ENCODE results near the gene ATP1A2.
A peak's percentile ranks its signal among the peaks of the same experiment; 100 is the strongest.

The ATP1A2 gene

GRCh38 chr1:160115545-160116282 lies at the start of gene ATP1A2:
Gene ATP1A2 (plus strand): TSS chr1:160115759. CDS start chr1:160115862, 103 bp downstream.
- TF ChIP-seq, protein P1, sequence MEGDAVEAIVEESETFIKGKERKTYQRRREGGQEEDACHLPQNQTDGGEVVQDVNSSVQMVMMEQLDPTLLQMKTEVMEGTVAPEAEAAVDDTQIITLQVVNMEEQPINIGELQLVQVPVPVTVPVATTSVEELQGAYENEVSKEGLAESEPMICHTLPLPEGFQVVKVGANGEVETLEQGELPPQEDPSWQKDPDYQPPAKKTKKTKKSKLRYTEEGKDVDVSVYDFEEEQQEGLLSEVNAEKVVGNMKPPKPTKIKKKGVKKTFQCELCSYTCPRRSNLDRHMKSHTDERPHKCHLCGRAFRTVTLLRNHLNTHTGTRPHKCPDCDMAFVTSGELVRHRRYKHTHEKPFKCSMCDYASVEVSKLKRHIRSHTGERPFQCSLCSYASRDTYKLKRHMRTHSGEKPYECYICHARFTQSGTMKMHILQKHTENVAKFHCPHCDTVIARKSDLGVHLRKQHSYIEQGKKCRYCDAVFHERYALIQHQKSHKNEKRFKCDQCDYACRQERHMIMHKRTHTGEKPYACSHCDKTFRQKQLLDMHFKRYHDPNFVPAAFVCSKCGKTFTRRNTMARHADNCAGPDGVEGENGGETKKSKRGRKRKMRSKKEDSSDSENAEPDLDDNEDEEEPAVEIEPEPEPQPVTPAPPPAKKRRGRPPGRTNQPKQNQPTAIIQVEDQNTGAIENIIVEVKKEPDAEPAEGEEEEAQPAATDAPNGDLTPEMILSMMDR (IDR thresholded peaks at IDR 0.05; ENCODE audit: low read depth, low read length, missing control alignments), result no peak
- H3K4me3 ChIP-seq (replicated peaks; ENCODE audit: low read depth, low read length), result no peak within 1 kb of the TSS
- DNase-seq (ENCODE audit: extremely low read depth, low read depth), result no peak

- DNase-seq (ENCODE audit: extremely low read depth, low read depth), result no peak
- no peak overlapping the region for H3K4me3 ChIP-seq (replicated peaks; ENCODE audit: low read depth, low read length)
- TF ChIP-seq, protein P1 (IDR thresholded peaks at IDR 0.05; ENCODE audit: low read depth, low read length, missing control alignments), result no peak
Observed at GRCh38 chr1:160066829-160067745, 48.5 kb upstream of the ATP1A2 start.

GRCh38 chr1:160068225-160068624 lies 47.3 kb upstream of the ATP1A2 start:
- TF ChIP-seq, protein P1 (IDR thresholded peaks at IDR 0.05; ENCODE audit: low read depth, low read length, missing control alignments), result no peak
- DNase-seq (ENCODE audit: extremely low read depth, low read depth), result no peak
- H3K4me3 ChIP-seq (replicated peaks; ENCODE audit: low read depth, low read length), result no peak overlapping the region

DNA sequence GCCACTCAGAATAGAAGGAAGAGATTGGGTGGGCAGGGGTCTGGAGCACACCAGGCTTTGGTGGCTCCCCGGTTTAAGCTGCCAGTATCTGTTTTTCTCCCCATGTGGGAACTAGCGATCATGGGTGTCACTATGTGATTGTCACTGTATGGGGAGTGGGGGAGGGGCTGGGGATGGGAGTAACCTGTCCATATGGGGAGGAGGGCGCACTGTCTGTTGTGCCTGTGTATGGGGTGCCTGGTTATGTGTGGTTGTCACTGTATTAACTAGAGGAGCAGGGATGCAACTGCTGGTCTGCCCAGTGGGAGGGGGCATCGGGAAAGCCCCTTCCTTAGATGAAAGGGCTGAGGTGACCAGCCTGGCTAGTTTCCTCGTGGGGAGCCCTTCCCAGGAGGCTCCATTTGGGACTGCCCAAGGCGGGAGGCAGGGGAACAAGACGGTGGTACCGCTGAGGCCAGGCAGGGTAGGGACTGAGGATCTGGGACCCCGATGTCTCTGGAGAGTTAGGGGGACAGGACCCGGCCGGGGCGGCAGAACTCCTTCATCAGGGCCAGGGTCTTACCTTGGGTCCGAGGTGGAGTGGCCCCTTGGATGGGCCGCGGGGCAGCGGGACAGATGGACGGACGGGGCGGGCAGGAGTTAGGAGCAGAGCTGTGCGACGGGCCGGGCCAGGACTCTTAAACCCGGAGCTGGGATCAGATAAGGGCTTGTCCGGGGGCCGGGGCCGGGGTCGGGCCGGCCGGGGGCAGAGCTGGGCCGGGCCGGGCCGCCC lies 45.9 kb upstream of the ATP1A2 start, which contains the start of gene KCNJ10:
TSS of gene KCNJ10 (minus strand) at position 701 of the 772 bp plus-strand sequence. CDS start 27,628 bp downstream, outside the sequence.
- no peak for DNase-seq (ENCODE audit: extremely low read depth, low read depth)
- H3K4me3 ChIP-seq (replicated peaks; ENCODE audit: low read depth, low read length), result peak within 1 kb of the TSS; percentile 33
- TF ChIP-seq, protein P1 (IDR thresholded peaks at IDR 0.05; ENCODE audit: low read depth, low read length, missing control alignments), result no peak

DNA sequence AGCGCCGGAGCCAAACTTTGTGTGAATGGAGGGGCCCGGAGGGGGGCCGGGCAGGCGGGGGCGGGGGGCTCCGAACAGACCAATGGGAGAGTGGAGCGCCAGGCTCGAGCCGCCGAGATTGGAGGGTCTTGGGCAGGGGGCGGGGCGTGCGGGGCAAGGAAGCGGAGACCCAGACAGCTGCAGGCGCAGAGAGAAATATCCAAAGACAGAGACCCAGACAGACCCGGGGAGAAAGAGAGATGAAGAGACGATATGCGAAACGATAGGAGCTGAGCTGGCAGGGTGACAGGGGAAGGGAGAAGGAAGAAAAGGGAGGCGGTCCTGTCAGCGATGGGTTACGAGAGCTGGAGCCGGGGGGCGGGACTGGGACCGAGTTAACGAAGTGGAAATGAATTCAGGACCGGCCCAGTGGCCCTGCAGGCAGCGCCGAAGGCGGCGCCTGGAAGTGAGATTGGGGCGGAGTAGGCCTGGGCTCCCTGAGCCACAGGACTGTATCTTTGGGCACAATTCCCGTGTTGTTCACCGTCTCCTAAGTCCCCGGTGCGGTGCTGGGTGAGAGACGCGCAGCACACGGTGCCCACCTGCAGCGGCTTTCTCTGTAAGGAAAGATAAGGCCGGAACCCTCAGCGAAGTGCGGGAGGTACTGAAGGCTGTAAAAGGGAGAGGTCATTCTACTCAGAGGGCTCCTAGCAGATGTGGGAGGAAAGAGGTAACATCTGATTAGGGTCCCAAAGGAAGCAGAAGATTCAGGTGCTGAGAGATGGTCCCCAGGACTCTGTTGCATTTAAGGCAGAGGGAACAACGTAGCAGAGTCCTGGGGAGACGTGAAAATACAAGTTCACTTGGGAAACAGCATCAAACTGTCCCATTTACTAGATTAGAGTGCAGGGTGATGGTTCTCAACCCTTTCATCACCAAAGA lies 45.1 kb upstream of the ATP1A2 start:
- DNase-seq (ENCODE audit: extremely low read depth, low read depth), result no peak
- peak overlapping the region; percentile 33 for H3K4me3 ChIP-seq (replicated peaks; ENCODE audit: low read depth, low read length)
- TF ChIP-seq, protein P1 (IDR thresholded peaks at IDR 0.05; ENCODE audit: low read depth, low read length, missing control alignments), result no peak

Data from HFF-Myc (cell line).